GM21786 (cell line): Measurements from ENCODE around the gene NGFR.

Experiments used
- ATAC-seq: cut with Tn5 transposase; IDR thresholded peaks from one replicate; pipeline ENCODE4 v1.9.1; 2021; ENCODE audit not compliant: unreplicated experiment

The NGFR gene, protein sequence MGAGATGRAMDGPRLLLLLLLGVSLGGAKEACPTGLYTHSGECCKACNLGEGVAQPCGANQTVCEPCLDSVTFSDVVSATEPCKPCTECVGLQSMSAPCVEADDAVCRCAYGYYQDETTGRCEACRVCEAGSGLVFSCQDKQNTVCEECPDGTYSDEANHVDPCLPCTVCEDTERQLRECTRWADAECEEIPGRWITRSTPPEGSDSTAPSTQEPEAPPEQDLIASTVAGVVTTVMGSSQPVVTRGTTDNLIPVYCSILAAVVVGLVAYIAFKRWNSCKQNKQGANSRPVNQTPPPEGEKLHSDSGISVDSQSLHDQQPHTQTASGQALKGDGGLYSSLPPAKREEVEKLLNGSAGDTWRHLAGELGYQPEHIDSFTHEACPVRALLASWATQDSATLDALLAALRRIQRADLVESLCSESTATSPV

GRCh38 chr17:49494986-49495841 lies at the start of gene NGFR:
NGFR (plus strand) TSS chr17:49495293; CDS start chr17:49495418, 125 bp downstream.
- no peak for ATAC-seq

DNA sequence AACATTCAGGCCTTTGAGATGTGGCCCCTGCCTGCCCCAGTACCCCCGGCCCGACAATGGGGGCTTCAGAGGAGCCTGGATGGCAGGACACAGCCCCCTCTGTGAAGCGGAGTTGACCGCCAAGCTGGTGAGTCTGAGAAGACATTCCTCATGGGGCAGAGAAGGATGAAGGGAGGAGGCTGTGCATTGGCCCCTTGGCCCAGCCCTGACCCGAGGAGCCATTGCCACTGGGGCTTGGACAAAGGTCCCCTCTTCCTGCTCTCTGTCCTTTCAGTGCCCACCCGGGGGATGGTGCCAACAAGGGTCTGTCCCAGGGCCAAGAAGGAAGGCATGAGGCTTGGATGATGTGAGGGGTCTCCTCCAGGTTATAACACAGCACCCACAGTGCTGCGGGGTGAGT lies 49.5 kb upstream of the NGFR start:
- ATAC-seq = no peak

- ATAC-seq = no peak
Observed at GRCh38 chr17:49447628-49448302, 47.3 kb upstream of the NGFR start.

DNA sequence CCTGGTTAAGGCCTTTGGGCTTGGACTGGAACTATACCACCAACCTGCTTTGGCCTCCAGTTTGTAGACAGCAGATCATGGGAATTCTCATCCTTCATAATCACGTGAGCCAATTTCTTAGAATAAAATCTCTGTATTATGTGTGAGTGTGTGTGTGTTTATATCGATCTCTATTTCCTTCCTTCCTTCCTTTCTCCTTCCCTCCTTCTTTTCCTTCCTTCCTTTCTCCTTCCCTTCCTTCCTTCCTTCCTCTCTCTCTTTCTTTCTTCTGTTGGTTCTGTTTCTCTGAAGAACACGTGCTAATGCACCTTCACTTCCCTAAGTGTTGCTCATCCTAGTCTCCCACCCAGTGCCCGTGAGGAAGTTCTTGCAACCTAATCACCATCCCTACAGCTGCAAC lies 44.9 kb upstream of the NGFR start:
- ATAC-seq = no peak

GRCh38 chr17:49450735-49451134 lies 44.4 kb upstream of the NGFR start:
- ATAC-seq = no peak

DNA sequence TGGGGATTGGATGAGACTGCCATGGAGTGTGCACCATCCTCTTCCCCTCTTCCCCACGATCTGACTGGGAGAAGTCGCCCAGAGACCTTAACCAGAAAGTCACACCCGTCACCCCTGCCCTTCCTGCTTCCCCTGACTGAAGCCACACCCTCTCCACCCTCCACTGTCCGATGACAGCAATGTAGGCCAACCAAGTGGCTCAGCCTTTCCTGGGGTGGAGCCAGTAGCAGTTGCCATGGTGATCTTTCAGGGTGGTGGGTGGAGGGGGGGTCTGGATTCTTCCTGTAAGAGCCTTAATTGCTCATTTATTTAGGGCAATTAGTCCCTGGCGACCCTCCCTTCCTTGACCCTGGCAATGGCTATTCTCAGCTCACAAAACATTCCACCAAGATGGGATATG lies 42.9 kb upstream of the NGFR start:
- ATAC-seq = no peak

DNA sequence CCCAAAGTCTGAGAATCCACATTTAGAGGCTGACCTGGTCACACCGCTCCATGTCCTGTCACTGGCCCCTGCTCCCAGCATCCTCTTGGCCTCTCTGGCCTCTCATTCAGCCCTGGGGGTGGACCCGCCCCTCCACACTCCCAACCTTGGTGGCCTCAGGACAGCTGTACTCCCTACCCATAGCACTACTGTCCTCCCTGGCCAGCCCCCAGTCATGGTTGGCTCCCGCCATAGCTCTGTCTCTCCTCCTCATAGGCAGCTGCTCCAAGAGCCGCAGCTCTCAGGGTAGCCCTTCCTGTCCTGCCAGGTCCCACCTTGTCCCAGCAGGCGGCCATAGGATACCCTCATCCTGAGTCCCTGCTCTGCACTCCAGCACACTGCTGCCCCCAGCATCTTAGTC lies 42.4 kb upstream of the NGFR start:
- ATAC-seq = no peak

DNA sequence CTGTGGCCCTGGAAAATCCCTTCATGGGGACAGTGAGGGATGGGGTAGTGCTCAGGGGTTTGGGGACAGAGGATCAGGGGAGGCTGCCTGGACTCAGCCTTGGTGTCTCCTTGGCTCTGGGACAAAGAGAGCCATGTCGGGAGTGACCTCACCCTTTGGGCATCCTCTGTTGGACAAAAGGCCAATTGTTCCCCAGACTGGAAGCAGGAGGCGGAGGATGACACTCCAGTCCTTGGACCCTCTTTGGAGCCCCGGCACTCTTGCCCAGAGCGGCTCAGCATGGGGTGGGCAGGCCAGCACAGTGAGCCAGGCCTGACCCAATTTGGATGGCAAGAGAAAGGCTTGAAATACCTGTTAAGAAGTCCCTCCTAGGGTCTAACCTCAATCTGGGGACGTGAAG lies 41.0 kb upstream of the NGFR start:
- ATAC-seq = no peak

DNA sequence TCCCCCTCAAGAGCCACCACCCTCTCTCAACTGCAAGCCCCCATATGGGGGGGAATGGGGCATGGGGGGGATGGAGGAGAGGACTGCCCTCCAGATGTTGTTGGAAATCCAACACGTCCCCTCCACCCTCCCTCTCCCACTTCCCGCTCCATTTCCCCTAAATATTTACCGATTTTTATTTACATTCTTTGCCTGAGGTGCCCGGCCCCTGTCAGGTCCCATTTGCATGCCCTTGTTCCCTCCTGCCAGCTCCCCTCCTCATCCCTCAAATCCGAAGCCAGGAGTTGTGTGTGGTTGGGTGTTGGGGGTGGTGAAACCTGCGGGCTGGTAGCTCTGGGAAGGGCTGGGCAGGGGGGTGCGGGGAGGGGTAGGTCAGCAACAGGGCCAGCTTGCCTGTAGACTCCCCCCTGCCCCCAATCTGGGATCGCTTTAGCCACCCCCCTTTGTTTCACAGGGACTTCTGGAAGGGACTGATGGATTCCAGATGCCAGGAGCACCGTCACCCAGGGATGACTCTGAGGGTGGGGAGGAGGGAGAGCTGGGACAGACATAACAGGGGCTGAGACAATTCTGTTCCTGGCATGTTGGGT lies 39.7 kb upstream of the NGFR start:
- ATAC-seq = no peak

DNA sequence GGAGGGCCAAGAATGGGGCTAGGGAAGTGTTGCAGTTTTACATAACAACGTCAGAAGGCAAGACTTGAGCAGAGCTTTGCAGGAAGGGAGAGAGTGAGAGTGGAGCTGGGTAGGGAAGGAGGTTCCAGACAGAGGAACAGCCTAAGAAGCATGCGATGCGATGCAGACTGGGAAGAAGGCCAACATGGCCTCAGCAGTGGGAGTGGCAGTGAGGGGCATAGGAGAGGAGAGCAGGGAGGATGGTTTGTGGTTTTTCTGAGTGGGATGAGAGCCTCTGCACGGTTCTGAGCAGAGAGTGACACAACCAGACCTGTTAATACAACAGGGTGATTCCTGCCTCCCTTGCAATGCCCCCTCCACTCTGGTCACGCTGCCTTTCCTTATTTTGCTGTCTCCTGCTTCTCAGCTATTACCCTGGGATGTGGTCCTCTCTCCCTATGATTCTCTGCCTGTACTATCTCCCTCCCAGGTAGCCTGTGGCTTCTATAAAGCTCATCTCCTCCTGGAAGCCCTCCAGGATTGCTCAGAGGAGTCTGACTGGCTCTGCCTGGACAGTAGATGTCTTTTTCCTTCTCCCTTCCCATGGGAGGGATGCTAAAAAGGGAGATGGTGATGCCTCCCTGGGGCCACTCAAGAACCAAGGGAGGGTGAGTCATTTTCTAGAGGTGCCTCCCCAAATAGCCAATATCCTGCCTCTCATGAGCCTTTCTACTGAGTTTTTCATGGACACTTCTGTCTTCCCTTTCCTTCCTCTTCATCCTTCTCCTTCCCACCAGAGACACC lies 38.7 kb upstream of the NGFR start:
- no peak for ATAC-seq

GRCh38 chr17:49457564-49458535 lies 37.2 kb upstream of the NGFR start:
- no peak for ATAC-seq

GRCh38 chr17:49459401-49459984 lies 35.6 kb upstream of the NGFR start:
- ATAC-seq = no peak

- ATAC-seq = no peak
Observed at GRCh38 chr17:49460401-49460800, 34.7 kb upstream of the NGFR start.

DNA sequence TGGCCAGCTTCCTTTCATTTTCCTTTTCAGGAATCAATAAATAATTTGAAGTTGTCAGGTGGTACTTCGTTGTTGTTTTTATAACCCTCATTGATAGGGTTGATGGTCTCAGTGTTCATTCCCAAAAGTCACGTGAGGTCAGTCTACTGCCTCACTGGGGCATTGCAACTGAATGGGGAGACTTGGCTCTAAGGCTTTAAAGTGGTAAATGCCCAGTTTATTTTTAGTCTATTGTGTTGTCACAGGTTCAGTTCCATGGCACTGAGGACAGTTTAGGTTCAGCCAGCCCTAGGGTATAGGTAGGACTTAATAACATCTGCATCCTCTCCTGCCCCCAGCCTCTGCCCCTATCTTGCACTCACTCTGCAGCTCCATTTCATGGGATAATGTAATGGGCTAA lies 33.5 kb upstream of the NGFR start:
- no peak for ATAC-seq

GRCh38 chr17:49464049-49464448 lies 31.0 kb upstream of the NGFR start:
- ATAC-seq = no peak

DNA sequence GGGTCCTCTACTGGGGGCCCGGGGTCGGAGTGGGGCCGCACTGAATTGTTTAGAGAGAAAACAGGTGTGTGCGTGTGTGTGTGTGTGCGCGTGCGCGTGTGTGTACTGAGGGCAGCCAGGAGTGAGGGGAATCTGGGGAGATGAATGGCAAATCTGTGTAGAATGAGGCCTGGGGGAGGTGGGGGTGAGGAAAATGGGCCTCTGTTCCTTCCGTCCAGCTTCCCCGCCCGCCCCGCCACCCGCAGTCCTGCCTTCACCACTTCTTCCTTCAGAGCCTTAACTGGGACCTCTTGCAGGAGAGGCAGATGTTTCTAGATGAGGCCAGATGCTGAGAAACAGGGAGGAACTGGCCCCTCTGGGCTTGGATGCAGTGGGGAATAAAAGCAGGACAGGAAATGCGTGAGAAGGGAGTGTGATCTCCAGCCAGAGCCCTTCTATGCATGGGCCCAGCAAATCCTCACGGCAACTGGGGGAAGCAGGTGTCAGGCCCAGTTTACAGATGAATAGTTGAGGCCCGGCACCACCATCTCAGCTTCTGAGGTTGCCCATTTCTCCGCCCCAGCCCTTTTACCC lies 29.7 kb upstream of the NGFR start:
- no peak for ATAC-seq

DNA sequence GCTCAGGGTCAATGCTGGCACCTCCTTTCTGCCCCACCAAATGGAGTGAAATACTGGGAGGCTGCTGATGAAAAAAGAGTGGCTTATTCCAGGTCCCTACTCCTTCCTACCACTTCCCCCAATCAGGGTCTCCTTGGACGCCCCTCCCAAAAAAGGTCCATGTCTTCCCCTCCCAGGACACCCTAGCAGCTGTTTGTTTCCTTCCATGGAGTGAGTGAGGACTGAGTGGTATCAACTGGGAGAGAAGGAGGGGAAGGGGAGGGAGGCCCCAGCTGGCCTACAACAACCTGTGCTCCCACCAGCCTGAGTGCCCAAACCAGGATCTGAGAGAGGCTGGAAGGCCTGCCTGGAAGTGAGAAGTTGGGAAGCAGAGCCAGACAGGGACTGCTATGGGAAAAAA lies 28.7 kb upstream of the NGFR start:
- ATAC-seq = no peak

DNA sequence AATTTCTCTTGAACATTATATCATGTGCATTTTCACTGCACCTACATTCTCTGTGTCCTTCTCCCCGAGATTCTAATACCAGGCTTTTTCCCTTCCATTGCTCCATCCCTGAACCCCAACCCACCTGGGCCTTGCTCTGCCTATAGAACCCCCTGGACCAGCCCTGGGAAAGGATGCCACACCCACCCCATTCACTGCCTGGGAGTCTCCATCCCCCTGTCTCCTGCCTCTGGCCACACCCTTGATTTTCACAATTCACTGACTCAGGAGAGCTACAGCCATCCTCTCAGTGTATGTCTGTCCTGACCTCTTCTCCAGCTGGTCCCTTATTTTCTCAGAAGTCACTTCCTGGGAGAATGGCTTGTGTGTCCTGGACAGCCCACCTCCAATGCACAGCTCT lies 27.9 kb upstream of the NGFR start:
- no peak for ATAC-seq
